ENCODE results near the gene SSBP4.

DNA sequence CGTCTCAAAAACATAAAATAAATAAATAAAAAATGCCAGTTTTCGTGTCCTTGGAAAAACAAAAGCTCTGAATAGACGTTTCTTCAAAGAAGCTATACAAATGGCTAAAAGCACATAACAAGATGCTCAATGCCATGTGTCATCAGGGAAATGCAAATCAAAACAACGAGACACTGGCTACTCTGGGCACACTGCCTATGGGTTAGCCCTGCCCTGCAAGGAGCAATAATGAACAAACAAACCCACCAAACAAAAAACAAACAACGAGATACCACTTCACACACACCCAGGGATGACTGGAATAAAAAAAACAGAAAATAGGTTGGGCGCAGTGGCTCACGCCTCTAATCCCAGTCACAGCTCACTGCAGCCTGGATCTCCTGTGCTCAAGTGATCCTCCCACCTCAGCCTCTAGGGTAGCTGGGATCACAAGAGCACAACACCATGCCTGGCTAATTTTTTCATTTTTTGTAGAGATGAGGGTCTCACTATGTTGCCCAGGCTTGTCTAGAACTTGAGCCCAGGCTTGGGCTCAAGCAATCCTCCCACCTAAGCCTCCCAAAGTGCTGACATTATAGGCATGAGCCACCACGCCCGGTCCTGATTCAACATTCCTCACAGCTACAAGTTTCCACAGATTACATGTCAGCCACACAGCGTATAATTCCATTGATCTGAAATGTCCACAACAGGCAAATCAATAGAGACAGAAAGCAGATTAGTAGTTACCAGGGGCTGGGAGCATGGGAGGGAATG lies 34.2 kb downstream of the SSBP4 start:
- TF ChIP-seq, protein P1, sequence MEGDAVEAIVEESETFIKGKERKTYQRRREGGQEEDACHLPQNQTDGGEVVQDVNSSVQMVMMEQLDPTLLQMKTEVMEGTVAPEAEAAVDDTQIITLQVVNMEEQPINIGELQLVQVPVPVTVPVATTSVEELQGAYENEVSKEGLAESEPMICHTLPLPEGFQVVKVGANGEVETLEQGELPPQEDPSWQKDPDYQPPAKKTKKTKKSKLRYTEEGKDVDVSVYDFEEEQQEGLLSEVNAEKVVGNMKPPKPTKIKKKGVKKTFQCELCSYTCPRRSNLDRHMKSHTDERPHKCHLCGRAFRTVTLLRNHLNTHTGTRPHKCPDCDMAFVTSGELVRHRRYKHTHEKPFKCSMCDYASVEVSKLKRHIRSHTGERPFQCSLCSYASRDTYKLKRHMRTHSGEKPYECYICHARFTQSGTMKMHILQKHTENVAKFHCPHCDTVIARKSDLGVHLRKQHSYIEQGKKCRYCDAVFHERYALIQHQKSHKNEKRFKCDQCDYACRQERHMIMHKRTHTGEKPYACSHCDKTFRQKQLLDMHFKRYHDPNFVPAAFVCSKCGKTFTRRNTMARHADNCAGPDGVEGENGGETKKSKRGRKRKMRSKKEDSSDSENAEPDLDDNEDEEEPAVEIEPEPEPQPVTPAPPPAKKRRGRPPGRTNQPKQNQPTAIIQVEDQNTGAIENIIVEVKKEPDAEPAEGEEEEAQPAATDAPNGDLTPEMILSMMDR (conservative IDR thresholded peaks at IDR 0.05; ENCODE audit: low read depth, low read length), result no peak
- TF ChIP-seq EZH2phosphoT487 (IDR thresholded peaks at IDR 0.05; ENCODE audit: borderline replicate concordance, low read length), result no peak

Measured in PC-3 (cell line).